Inflammatory macrophage treated with lipopolysaccharide for 1 hour (primary cell): Measurements from ENCODE around the gene KIF13A.

ENCODE experiments used
- DNase-seq, 2 donors: peaks; one replicate each; pipeline ENCODE4 v3.0.0-alpha.2; 2020 to 2022

The KIF13A gene

DNA sequence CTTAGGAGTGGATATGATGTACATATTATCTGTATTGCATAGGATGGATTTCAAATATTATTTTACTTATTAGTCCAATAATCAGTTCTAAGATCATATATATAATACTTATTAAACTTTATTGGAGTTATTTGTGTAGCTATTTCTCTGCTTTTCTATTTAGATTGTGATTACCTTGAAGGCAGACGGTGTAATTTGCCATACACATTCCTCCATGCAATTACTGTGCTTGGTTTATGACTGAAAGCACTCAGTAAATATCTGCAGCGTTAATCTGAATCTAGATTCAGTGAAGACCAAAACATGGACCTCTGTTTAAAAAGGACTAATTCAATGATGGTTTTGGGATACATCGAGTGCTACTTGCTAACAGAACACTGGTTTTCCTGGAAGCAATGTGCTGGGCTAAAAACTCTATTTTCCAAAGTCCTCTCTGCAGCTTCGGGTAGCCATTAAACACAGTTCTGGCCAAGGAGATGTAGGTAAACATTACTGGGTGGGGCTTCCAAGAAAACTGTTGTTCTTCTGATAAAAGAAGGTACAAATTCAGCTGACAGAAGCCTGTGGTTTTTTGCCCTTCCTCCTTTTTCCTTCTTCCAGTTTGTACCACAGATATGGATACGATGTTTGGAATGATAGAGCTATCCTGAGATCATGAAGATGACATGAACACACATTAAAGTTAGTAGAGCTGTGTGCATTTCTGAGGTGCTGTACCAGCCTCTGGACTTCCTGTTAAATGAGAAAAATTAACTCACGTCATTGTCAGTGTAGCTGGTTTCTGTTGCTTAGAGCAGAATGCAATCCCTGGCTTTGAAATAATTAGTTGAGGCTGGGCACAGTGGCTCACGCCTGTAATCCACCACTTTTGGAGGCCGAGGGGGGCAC lies 144.3 kb downstream of the KIF13A start:
- no peak for DNase-seq

GRCh38 chr6:17842014-17842776 lies 145.2 kb downstream of the KIF13A start:
- DNase-seq = no peak

- no peak for DNase-seq
Observed at GRCh38 chr6:17839513-17840223, 147.8 kb downstream of the KIF13A start.

DNA sequence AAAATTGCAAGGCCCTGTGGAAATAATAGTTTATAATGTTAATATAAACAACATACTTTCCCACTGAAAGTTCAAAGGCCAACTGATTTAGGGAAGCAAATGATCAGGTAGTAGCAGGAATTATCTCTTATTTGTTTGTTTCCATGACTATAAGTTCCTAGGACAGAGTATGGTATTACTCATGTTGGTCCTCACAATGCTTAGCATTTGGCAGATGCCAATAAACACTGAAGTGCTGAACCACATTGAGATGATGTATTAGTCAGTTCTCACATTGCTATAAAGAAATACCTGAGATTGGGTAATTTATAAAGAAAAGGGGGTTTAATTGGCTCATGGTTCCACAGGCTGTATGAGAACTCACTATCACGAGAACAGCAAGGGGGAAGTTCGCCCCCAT lies 151.1 kb downstream of the KIF13A start:
- DNase-seq = peak in 1 of 2 donors; percentile 2

- no peak for DNase-seq
Observed at GRCh38 chr6:17835784-17836183, 151.7 kb downstream of the KIF13A start.

DNA sequence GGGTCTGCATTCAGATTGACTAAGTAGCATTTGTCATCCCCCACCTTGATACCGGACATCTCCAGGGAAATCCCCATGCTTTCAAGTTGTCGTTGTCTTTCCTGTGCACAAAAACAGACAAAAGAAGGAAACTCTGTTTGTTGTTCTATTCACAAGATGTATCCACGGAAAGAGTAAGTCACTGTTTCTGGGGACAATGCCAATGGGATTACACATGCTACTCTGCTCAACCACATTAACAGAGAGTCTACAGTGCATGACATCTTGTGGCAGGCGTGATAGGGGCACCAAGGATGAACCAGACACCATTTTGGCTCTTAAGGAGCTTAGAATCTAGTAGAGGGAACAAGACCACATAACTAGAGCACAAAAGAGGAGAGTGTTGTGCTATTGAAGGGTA lies 156.3 kb downstream of the KIF13A start:
- DNase-seq = no peak

GRCh38 chr6:17829905-17830304 lies 157.5 kb downstream of the KIF13A start:
- DNase-seq = no peak

DNA sequence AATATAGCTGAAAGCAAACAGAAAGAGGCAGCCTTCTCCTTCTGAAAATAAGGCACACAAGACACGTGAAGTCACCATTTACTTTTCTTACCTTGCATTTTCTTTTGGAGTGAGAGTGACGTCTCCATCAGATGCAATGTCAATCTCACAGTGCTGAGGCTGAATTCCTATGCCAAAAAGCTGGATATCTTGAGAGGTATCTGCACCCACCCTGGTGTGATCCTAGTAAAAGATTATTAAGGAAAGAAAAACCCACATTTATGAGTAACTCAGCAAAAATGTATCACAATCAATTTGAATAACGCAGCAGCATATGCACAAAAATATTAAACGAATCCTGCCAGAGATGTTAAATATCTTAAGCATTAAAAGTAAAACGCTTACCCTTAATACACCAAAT lies 159.3 kb downstream of the KIF13A start:
- no peak for DNase-seq

DNA sequence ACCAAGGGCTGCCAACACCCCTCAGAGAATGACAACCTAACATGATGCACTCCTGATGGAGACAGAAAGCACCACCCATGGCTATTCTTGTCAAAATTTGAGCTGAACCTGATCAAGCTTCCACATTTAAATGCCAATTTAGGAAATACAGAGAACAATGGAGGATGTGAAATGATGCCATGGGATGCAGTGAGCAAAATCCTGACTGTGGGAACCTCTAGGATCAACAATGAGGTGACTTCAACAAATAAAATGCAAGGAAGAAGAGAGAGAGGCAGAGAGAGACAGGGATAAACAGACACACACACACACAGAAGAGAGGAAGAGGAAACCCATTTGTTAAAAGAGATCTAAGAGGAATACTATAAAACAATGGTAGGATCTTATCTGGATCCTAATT lies 161.1 kb downstream of the KIF13A start:
- DNase-seq = no peak

- peak in 1 of 2 donors; percentile 11 for DNase-seq
Observed at GRCh38 chr6:17820055-17820454, 167.4 kb downstream of the KIF13A start.

- DNase-seq = no peak
Observed at GRCh38 chr6:17817763-17818162, 169.7 kb downstream of the KIF13A start.

GRCh38 chr6:17816921-17817611 lies 170.4 kb downstream of the KIF13A start:
- no peak for DNase-seq

GRCh38 chr6:17813542-17813941 lies 173.9 kb downstream of the KIF13A start:
- no peak for DNase-seq

DNA sequence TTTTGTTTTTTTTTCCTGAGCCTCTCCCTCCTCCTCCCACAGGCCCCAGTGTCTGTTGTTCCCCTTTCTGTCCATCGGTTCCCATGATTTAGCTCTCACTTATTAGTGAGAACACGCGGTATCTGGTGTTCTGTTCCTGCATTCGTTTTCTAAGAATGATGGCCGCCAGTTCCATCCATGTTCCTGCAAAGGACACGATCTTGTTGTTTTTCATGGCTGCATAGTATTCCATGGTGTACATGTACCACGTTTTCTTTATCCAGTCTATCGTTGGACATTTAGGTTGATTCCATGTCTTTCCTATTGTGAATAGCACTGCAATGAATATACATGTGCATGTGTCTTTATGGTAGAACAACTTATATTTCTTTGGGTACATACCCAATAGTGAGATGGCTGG lies 175.1 kb downstream of the KIF13A start:
- DNase-seq = no peak

- no peak for DNase-seq
Observed at GRCh38 chr6:17808609-17809008, 178.8 kb downstream of the KIF13A start.

DNA sequence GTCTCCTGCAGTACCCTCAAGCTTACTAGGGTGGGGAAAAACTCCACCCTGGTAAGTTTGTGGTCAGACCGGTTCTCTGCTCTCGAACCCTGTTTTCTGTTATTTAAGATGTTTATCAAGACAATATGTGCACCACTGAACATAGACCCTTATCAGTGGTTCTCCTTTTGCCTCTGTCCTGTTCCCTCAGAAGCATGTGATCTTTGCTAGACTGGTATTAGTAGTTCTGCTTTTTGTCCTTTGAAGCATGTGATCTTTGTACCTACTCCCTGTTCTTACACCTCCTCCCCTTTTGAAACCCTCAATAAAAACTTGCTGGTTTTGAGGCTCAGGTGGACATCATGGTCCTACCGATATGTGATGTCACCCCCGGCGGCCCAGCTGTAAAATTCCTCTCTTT lies 180.0 kb downstream of the KIF13A start:
- DNase-seq = peak; percentile 7 to 36

GRCh38 chr6:17803409-17803808 lies 184.0 kb downstream of the KIF13A start:
- no peak for DNase-seq

- no peak for DNase-seq
Observed at GRCh38 chr6:17798477-17799154, 188.8 kb downstream of the KIF13A start.

DNA sequence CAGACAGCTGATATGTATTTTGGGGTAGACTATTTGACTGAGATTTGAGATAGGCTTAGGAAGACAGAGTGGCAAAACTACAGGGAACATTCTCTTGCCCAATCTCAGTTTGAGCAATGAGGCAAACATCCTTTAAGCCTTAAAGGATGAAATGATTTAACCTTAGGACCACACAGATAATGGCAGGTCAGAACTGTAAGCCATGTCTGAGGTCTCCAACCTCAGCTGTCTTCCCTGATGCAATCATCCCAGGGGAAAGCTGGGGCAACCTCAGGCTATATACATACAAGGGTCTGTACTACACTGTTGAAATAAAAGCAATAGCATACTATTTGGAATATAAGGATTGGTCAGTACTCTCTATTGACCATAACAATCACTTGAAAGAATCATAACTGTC lies 196.9 kb downstream of the KIF13A start:
- no peak for DNase-seq

DNA sequence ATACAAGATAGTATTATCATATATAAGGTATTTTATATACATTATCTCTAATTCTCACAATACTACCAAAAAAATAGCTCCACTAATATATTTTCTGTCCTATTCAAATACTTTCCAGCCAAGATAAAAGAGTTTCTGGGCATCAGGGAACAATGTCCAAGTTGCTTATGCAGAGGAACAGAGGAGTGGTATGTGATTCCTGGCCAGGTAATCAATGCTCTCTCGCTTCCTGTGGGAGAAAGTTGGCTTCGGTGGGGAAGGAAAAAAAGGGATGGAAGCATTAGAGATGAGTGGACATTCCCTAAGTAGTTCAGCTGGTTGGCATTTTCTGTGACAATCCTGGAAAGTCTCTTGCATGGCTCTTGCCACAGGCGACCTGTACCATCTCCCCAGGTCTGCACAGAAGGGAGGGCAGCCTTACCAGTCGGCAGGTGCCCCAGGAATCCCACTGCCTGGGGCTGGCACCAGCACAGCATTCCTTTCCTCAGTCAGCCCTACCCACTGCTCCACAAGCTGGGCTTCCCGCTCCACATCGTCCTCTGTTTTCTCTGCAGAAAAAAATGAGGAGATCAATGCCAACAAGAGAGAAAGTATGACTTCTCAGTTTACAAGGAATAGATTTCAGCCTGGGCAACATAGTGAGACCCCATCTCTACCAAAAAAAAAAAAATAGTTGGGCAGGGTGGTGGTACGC lies 202.2 kb downstream of the KIF13A start:
- no peak for DNase-seq

DNA sequence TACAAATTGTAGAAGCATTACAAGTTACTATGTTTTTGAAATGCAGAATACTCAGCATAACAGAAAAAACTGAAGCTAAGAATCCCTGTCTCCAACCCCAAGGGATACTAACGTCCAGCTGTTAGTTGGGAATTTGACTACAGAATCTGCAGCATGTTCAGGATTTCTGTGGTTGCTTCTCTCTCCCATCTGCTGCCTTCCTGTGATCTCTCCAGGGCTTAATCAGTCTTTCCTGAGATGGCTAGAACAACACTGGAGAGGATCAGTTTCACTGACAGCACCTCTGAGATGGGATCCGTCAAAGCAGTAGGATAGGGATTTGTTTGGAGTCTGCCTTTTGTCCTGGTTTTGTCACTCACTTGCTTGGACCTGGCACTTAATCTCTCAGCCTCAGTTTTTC lies 207.4 kb downstream of the KIF13A start:
- no peak for DNase-seq

DNA sequence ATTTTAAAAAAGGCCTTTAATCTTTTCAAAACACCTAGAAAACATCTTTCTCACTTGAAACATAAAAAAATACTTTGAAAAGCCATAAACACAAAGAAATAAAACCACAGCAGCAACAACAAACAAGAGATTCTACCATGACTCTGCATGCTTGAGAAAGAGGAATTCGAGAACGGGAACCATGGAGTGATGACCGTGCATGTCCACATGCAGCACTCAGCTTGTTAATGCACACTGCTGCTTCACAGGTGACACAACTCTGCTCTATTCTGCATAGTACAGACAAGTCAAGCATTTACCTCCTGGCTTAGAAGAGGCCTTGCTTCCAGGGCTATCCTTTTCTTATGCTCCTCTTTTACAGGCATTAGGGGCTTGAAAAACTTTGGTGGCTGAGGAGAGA lies 215.8 kb downstream of the KIF13A start:
- peak; percentile 5 to 20 for DNase-seq
